Adipose tissue (tissue), 3 donors: ENCODE data around the gene ULK4. TPM values are rescaled to one million over a fixed set of nuclear protein-coding genes. Genes with fewer than 3 reads are reported as not detected.
"Not testable (repeated sequence)": the region's sequence is repeated elsewhere in the genome, so short reads cannot be mapped to it uniquely, and the experiment has no call there.

Experiments
- H3K27ac ChIP-seq: one replicate; pipeline ENCODE4 v1.5.1; 2013; ENCODE audit warnings: low read depth, low read length
- WGBS, 3 donors: extraction: QIAGEN DNeasy Blood & Tissue Kit; methylation state at CpG; one replicate each; pipeline ENCODE4 v1.1.7; 2013; 5-methylcytosine and 5-hydroxymethylcytosine counted together
- polyA plus RNA-seq, 3 donors: library from polyadenylated mRNA; stranded (reverse); fragments of 200-250 nt; gene quantifications; one replicate each; pipeline ENCODE4 v1.2.3, GENCODE V29; 2013
- donor health status: healthy with polysubstance abuse.
- donor health status: Bipolar disorder and iron deficiency.
- donor health status: healthy.

ULK4 gene
- polyA plus RNA-seq, 3 donors: 0.45 to 1.9 (median 1.8) TPM

DNA sequence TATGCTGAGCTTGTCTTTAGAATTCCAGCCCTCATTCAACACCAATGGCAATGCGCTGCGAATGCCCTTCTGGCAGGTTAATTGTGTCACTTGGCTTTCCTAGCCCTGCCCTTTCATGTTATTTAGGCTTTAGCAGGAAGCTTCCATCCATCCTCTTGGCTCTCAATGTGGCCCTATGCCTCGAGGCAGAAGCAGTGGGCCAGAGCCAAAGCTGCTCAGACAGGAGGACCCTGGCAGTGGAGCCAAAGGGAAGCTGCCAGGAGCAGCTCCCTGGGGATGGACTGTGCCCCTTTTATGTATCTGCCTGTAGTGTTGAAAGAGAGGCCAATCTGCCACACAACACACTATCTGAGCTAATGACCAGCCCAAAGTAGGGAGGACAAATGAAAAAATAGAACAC is 386.2 kb downstream of the ULK4 start:
- no peak overlapping the region for H3K27ac ChIP-seq
- WGBS, 3 donors: 62 to 77% (median 68%) methylated on average over 3 of the region's 3 CpGs

DNA sequence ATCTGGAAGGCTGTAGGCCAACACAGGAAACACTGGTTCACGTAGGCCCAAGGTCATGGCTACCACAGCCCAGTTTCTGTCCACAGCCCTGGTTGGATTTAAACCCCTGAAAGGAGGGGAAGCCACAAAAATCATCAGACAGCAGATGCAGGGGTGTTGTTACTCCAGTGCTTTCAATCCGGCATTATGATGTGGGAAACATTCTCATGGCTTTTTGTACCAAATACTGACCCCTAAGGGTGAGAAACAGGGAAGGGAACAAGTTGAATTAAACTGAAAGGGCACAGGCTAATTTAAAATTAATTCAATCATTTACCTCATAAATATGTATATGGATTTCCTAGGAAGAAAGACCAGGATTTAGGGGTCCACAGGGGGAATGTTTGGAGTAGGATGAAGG is 387.0 kb downstream of the ULK4 start:
- 41 to 62% (median 60%) methylated on average over 2 of the region's 2 CpGs for WGBS, 3 donors
- H3K27ac ChIP-seq: no peak overlapping the region

DNA sequence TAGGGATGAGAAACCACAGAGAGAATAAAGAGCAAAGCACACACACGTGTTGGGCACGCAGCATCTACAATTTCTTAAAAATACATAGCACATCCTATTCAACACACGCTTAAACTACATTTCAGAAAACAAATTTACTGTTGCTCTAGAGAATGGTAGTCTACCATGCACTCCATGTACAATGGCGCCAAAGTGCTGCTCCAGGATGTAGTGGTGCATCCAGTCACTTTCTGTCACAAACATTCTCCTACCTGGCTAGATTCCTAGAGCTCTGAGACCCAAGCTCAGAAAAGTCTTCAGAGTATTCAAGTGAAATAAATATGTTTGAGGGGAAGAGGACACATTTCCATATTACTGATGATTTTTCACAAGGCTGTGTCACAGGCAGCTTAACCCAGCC is 388.3 kb downstream of the ULK4 start:
- no peak overlapping the region for H3K27ac ChIP-seq

DNA sequence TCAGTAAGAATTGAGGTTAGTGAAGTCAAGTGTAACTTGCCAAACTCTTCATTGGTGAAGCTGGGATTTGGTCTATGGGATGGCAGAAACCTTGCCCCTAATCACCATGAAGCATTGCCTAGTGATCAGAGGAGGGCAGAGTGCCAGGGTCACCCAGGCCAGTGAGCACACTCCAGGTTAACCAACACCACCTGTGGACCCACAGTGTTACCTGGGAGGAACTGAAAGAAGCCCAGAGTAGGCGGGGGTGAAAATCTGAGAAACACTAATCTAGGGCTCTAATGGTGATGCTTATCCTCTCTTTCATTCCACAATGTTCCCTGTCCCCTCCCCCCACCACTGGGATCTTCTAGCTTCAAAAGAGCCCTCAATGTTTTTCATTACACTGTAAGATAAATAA is 389.8 kb downstream of the ULK4 start:
- WGBS, 3 donors: 97 to 100% (median 100%) methylated on average over 1 of the region's 1 CpG
- H3K27ac ChIP-seq: no peak overlapping the region

More for the DNA sequence above, 388.3 kb downstream of the ULK4 start:
- WGBS, 3 donors: 94 to 96% (median 96%) methylated on average over 4 of the region's 4 CpGs

DNA sequence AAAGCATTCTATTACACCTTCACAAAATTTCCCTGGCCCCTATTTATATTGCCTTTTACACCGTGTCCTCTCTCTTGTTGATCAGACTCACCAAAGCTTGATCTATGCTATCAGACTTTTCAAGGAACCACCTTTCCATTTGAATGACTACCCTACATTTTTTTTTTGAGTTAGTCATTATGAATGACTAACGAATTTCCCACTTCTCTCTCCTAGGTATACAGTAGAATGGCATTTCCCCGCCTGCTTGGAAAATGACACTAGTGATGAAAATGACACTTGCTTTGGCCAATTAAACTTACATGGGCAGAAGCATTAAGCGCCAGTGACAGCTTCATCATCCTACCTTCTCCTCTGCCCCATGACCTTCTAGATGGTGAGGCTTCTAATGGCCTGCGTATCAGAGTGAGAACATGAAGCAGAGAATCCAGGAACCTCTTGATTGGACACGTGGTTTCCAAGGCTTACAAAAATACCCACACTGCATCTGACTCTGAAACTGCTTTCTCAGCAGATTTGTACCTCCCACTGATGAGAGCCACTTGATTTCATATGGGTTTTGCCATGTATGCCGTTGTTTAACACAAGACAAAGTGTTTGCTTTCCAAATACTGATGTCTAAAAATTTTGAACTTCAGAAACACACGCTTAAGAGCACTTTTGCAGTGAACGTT is 392.1 kb downstream of the ULK4 start:
- H3K27ac ChIP-seq: no peak overlapping the region
- WGBS, 3 donors: 83 to 88% (median 87%) methylated on average over 9 of the region's 9 CpGs

DNA sequence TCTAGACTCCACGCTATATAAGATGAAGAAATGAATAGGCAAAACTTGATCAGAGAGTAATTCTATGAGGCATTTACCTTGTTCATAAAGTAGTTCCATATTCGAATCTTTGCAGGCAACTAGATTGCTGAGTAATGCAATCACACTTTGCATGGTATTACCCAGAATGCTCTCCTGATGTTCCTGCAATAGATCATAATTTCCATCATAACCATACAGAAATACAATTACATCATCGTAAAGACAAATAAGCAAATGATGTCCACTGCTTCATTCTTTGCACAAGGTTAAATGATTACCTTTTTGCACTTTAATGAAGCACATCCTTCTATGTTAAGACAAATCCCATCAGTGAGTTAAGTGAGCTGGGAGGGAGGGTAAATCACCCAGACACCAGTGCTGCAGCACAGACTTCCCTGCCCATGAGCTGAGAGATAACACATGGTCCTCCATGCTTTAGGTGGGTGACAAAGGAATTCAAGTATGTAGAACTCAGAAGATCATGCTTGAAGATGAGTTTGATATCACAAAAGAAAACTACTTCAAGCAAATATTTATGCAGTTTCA is 395.9 kb downstream of the ULK4 start:
- WGBS, 3 donors: 88 to 93% (median 93%) methylated on average over 3 of the region's 3 CpGs
- no peak overlapping the region for H3K27ac ChIP-seq

DNA sequence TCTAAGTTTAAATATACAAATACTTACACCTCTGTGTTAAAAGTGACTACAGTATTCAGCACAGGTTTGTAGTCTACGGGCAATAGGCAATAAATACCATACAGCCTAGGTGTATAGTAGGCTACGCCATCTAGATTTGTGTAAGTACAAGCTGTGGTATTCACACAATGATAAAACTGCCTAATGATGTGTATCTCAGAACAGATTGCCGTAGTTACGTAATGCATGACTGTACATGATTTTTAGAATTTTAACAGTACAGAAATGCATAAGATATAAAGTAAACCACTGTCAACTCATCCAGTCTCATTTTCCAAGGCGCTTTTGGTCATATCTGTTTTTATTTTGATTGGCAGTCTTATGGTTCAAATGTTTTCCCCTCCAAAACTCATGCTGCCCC is 396.9 kb downstream of the ULK4 start:
- 95 to 96% (median 96%) methylated on average over 5 of the region's 5 CpGs for WGBS, 3 donors
- no peak overlapping the region for H3K27ac ChIP-seq

DNA sequence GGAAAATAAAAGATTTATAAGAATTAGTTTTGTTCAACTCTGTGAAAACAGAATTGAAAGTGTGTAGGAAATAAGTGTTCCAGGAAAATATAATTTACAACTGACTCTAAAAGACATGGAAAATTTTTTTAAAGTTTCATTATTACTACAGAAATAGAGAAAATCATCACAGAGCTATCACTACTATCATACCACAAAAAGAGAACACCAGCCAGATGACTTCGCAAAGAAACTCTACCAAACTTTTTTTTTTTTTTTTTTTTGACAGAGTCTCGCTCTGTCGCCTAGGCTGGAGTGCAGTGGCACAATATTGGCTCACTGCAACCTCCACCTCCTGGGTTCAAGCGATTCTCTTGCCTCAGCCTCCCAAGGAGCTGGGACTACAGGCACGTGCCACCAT is 405.7 kb downstream of the ULK4 start:
- 91 to 94% (median 92%) methylated on average over 5 of the region's 5 CpGs for WGBS, 3 donors

DNA sequence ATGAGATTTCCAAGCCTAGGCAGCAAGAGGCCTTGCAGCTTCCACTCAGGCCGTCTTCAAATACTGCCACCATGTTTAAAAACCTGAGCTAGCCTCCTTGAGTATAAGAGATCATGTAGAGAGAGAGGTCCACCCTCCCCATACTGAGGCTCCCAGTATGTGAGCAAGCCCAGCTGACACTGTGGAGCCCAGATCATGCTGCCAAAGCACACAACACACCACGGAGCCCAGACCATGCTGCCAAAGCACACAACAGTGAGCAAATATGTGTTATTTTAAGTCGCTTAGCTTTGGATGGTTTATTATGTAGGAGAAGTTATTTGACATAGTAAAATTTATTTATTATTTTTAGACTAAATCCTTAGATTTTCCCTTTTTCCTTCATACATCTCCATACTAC is 428.9 kb downstream of the ULK4 start:
- no peak overlapping the region for H3K27ac ChIP-seq
- 49 to 95% (median 94%) methylated on average over 3 of the region's 3 CpGs for WGBS, 3 donors

More for the DNA sequence above, 405.7 kb downstream of the ULK4 start:
- H3K27ac ChIP-seq: not testable (repeated sequence)

DNA sequence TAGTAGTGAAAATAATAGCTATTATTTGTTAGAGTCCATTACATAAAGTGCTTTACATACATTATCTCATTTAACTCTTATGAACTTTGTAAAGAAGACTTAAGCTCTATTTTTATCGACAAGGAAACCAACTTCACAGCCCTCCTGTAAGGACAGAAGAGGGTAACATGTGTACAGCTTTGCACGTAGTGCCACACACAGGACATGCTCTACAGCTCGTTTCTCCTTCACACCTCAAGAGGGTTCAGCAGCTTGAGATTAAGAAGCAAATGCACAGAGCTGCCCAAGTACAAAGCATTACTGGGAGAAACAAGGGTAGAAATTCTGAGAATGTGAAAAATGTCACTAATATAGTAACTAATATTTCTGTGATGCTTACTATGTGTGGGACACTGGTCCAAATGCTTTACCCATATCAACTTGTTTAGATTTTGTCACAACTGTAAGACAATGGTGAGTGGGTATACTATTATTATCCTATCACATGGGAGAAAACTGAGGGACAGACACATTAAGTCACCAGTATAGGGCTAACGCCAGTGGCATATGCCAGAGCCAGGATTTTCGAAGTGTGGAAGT is 434.8 kb downstream of the ULK4 start:
- WGBS, 3 donors: 89 to 92% (median 91%) methylated on average over 5 of the region's 5 CpGs
- no peak overlapping the region for H3K27ac ChIP-seq

DNA sequence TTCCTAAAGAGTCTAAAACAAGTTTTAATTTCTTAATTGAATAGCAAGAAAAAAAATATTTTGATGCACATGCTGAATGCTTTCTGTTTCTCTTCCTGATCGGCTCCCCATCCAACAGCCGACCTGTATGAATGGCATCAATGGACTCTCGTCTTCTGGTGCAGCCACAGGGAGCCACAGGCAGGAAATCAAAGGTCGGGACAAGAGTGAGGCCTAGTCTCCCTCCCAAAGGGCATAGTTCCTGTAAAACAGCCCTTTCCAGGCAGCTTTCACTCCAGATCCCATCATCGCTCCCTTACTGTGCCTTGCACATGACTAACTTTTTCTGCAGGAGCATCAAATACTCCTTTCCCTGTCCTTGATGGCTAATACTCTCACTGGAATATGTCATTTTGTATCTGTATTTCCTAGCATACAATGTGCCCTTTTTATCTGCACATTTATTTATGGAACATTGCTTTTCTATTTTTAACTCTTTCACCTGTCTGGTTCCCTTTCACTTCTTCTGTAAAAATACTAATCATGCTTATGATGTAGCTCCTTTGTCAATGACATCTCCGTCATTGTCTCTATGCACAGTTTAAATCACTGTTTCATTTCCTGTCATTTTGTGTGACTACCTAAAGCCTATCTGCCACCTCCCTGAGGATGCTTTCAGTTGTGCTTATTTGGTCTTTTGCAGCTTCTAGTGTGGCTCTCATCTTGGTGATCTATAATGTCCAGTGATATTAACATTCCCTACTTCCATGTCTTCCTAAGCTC is 436.4 kb downstream of the ULK4 start:
- H3K27ac ChIP-seq: no peak overlapping the region
- WGBS, 3 donors: 66 to 87% (median 85%) methylated on average over 6 of the region's 6 CpGs

DNA sequence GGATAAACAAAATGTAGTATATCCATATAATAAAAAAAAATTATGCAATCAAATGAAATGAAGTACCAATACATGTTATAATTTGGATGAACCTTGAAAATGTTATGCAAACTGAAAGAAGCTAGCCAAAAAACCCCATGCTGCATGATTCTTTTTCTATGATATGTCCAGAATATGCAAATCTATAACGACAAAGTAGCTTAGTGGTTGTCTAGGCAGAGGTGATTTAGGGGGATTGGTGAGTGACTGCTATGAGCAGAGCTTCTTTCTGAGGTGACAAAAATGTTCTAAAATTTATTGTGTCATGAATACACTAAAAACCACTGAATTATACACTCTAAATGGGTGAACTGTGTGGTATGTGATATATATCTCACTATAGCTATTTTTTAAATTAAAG is 438.0 kb downstream of the ULK4 start:
- no peak overlapping the region for H3K27ac ChIP-seq
- WGBS, 3 donors: 82 to 94% (median 88%) methylated on average over 1 of the region's 1 CpG

DNA sequence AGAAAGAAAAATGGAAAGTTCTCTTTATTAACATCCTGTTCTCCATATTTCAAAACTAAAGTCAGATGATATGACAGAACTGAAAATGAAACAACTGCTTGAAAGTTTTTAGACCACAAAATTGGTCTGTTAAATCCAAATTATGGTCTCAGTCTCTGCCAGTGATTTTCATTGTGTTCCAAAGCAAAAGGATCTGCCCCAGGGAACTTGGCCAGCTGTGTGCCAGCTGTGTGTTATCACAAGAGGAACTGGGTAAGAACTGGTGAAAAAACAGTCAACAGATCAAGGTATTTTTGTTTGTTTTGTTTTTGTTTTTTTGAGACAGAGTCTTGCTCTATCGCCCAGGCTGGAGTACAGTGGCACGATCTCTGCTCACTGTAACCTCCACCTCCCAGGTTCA is 439.3 kb downstream of the ULK4 start:
- WGBS, 3 donors: 62 to 94% (median 89%) methylated on average over 2 of the region's 2 CpGs
- H3K27ac ChIP-seq: no peak overlapping the region

DNA sequence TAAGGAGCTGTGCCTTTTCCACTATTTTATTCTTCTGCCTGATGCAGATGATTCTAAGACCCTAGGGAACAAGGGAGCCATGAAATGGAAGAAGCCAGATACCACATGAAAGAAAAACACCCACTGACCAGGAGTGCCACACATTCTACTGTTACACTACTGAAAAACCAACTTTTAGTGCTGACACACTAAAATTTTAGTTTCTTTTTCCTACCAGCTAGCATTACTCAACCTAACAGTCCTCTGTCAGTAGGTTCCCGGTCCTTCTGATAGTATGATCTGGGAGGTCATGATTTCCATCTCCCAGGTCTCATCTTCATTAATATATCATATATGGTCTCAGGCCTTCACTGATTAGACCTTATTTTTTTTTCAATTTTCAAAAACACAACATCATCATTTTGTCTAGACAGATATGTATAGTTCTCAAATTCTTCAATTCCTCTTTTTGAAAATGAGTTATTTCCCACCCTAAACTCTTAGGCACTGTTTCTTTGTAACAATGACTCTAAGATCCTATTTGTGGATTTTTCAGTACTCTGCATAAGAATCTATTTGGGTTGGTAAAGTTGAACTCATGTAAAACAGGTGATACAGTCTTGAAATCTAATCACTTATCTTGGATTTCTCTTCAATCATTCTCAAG is 440.8 kb downstream of the ULK4 start:
- WGBS, 3 donors: 82 to 100% (median 87%) methylated on average over 1 of the region's 1 CpG
- no peak overlapping the region for H3K27ac ChIP-seq

DNA sequence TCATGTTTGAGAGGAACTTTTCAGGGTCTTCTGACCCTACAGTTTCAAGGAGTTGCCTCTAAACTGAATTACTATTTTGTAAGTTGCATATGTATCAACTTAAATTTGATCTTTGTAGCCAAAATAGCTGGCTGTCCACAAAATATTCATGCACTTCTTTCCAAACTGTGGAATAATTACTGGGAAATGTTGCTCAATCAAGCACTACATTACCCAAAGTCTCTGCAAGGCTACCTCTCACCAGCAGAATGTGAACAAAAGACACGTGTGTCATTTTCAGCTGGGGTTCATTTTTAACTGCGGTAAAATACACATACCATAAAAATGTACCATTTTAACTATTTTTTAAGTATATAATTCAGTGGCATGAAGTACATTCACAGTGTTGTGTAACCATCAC is 442.2 kb downstream of the ULK4 start:
- WGBS, 3 donors: 80 to 91% (median 87%) methylated on average over 2 of the region's 2 CpGs
- H3K27ac ChIP-seq: no peak overlapping the region

DNA sequence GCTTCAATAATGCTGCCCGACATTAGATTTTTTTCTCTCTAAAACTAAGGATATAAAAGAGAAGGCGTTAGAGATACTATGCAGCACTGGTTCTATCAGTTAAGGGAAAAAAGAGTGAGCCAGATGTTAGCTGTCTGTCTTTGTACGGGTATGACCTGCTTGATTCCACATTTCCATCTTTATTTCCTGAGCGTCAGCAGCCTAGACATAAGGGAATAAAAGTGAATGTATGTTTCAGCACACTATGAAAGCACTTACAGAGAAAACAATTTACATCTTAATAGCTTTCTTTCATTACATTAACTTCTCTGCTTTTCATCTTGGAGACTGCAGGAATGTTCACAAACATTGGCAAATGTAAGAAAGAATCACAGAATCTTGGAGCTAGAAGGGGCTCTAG is 443.3 kb downstream of the ULK4 start:
- no peak overlapping the region for H3K27ac ChIP-seq
- 72 to 78% (median 73%) methylated on average over 4 of the region's 4 CpGs for WGBS, 3 donors

DNA sequence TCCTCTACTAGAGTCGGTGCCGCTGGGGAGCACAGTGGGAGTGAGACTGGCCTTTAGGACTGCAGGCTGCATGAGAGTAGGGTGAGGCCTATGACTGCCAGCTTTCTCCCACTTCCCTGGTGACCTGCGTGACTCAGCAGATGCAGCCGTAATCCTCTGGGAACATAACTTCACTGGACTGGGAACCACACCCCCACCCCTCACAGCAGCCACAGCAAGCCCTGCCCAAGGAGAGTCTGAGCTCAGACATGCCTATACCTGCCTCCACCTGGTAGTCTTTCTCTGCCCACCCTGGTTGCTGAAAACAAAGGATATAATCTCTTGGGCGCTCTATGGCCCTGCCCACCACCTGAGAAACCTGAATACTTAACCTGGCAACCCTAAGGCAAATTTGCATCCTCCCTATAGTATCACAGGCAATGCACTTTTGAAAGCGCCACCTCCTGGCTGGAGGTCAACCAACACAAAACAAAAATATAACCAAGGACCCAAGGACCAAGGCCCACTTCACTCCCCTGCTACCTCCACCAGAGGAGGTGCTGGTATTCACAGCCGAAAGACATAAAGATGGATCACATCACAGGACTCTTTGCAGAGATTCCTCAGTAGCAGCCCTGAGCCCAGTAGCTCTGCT is 453.7 kb downstream of the ULK4 start:
- 91 to 97% (median 93%) methylated on average over 7 of the region's 7 CpGs for WGBS, 3 donors

DNA sequence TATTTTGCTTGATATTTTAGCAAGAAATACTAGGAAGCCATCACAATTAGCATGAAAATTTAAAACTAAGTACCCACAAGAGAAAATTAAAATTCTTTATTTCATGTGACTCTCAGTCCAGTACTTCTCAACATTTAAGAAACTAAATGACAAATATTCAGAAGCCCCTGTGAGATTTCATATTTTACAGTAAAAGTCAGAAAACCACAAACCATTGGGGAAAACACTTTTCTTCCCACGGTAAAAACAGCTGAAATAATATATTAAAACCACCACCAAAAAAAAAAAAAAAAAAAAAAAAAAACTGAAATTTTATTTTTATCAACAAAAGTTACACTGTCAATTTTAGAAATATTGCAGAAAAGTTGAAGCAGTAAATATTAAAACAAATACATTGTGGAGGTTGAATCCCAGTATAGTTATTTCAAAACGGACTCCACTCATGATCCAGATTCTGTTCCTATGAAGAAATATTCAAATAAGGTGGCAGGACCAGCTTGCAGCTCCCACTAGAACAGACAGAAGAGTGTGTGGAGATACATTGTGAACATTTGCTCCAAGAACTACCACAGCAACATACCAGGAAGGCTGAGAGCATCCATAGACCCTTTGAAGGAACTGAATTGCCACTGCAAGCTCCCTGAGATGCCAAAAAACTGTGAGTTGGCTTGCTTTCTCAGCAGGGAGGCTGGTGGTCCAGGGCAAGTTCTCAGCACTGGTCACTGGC is 454.4 kb downstream of the ULK4 start:
- WGBS, 3 donors: 61 to 85% (median 70%) methylated on average over 2 of the region's 2 CpGs
- H3K27ac ChIP-seq: no peak overlapping the region

More for the DNA sequence above, 453.7 kb downstream of the ULK4 start:
- no peak overlapping the region for H3K27ac ChIP-seq
